ENCODE data around the gene UBXN11. TPM values are rescaled to one million over a fixed set of nuclear protein-coding genes. Genes with fewer than 3 reads are reported as not detected.
A peak's percentile ranks its signal among the peaks of the same experiment; 100 is the strongest.
"Not testable (repeated sequence)": the region's sequence is repeated elsewhere in the genome, so short reads cannot be mapped to it uniquely, and the experiment has no call there.

Gene UBXN11
- total and polyA plus RNA-seq, 5 donors from 2014 or later, result 8.1 to 30.8 (median 11.5) TPM

GRCh38 chr1:26333312-26333711 lies 26.9 kb upstream of the UBXN11 start:
- not testable (repeated sequence) for DNase-seq; ATAC-seq (ENCODE audit: low read depth in 2 of 2); H3K9me3 Mint-ChIP-seq; H3K27me3 ChIP-seq (ENCODE audit: control insufficient read depth, insufficient read depth, low read length); H3K4me3 Mint-ChIP-seq; H3K27ac Mint-ChIP-seq; H3K36me3 ChIP-seq (ENCODE audit: control insufficient read depth, insufficient read depth, low read length); H3K36me3 Mint-ChIP-seq; H3K27ac ChIP-seq (ENCODE audit: insufficient read depth, low read length, poor library complexity, severe bottlenecking); H3K27me3 Mint-ChIP-seq; H3K4me3 ChIP-seq (ENCODE audit: low read depth, low read length); H3K9me3 ChIP-seq (ENCODE audit: control insufficient read depth in 2 of 2, low read length in 2 of 2)
- peaks cover 15% of the 10 kb centered on the region for H3K4me1 ChIP-seq (ENCODE audit: control insufficient read depth, insufficient read depth, low read length, poor library complexity, severe bottlenecking)
- peaks cover 0 to 16% (median 8%) of the 10 kb centered on the region in 4 donors for H3K4me1 Mint-ChIP-seq

- H3K4me1 ChIP-seq (ENCODE audit: control insufficient read depth, insufficient read depth, low read length, poor library complexity, severe bottlenecking), result peaks cover 1% of the 10 kb centered on the region
- no peak overlapping the region for H3K4me3 ChIP-seq (ENCODE audit: low read depth, low read length)
- H3K4me1 Mint-ChIP-seq, result peaks cover 0 to 5% (median 0%) of the 10 kb centered on the region in 4 donors
- no peak overlapping the region for H3K27ac Mint-ChIP-seq
- H3K9me3 Mint-ChIP-seq, result no peaks in the 10 kb centered on the region
- no peak overlapping the region for H3K27ac ChIP-seq (ENCODE audit: insufficient read depth, low read length, poor library complexity, severe bottlenecking)
- H3K4me3 Mint-ChIP-seq, result no peak overlapping the region
- ATAC-seq (ENCODE audit: low read depth in 2 of 2), result no peak
- DNase-seq, result no peak
- no peaks in the 10 kb centered on the region for H3K9me3 ChIP-seq (ENCODE audit: control insufficient read depth in 2 of 2, low read length in 2 of 2)
- H3K27me3 Mint-ChIP-seq, result no peaks in the 10 kb centered on the region
- peaks cover 4% of the 10 kb centered on the region for H3K36me3 Mint-ChIP-seq
- no peaks in the 10 kb centered on the region for H3K27me3 ChIP-seq (ENCODE audit: control insufficient read depth, insufficient read depth, low read length)
- peaks cover 4% of the 10 kb centered on the region for H3K36me3 ChIP-seq (ENCODE audit: control insufficient read depth, insufficient read depth, low read length)
These were observed 23.8 kb upstream of the UBXN11 start for GRCh38 chr1:26330276-26330675.

- not testable (repeated sequence) for H3K27ac ChIP-seq (ENCODE audit: insufficient read depth, low read length, poor library complexity, severe bottlenecking); H3K27me3 ChIP-seq (ENCODE audit: control insufficient read depth, insufficient read depth, low read length); H3K4me3 Mint-ChIP-seq; H3K4me1 Mint-ChIP-seq; DNase-seq; H3K9me3 ChIP-seq (ENCODE audit: control insufficient read depth in 2 of 2, low read length in 2 of 2); ATAC-seq (ENCODE audit: low read depth in 2 of 2); H3K9me3 Mint-ChIP-seq; H3K27me3 Mint-ChIP-seq; H3K4me1 ChIP-seq (ENCODE audit: control insufficient read depth, insufficient read depth, low read length, poor library complexity, severe bottlenecking); H3K4me3 ChIP-seq (ENCODE audit: low read depth, low read length); H3K36me3 Mint-ChIP-seq; H3K27ac Mint-ChIP-seq
- H3K36me3 ChIP-seq (ENCODE audit: control insufficient read depth, insufficient read depth, low read length), result peaks cover 10% of the 10 kb centered on the region
These were observed 22.9 kb upstream of the UBXN11 start for GRCh38 chr1:26329380-26329779.

GRCh38 chr1:26328597-26328996 lies 22.2 kb upstream of the UBXN11 start:
- DNase-seq (no peak), ATAC-seq (ENCODE audit: low read depth in 2 of 2) (no peak)
- peaks cover 0 to 4% (median 2%) of the 10 kb centered on the region in 4 donors for H3K4me1 Mint-ChIP-seq
- peaks cover 17% of the 10 kb centered on the region for H3K36me3 ChIP-seq (ENCODE audit: control insufficient read depth, insufficient read depth, low read length)
- H3K4me1 ChIP-seq (ENCODE audit: control insufficient read depth, insufficient read depth, low read length, poor library complexity, severe bottlenecking), result no peaks in the 10 kb centered on the region
- H3K4me3 ChIP-seq (ENCODE audit: low read depth, low read length), result no peak overlapping the region
- no peak overlapping the region for H3K4me3 Mint-ChIP-seq
- no peaks in the 10 kb centered on the region for H3K27me3 Mint-ChIP-seq
- no peaks in the 10 kb centered on the region for H3K9me3 ChIP-seq (ENCODE audit: control insufficient read depth in 2 of 2, low read length in 2 of 2)
- H3K27ac ChIP-seq (ENCODE audit: insufficient read depth, low read length, poor library complexity, severe bottlenecking), result no peak overlapping the region
- no peaks in the 10 kb centered on the region for H3K9me3 Mint-ChIP-seq
- H3K27me3 ChIP-seq (ENCODE audit: control insufficient read depth, insufficient read depth, low read length), result no peaks in the 10 kb centered on the region
- no peak overlapping the region for H3K27ac Mint-ChIP-seq
- peaks cover 7% of the 10 kb centered on the region for H3K36me3 Mint-ChIP-seq

- no peak for ATAC-seq (ENCODE audit: low read depth in 2 of 2)
- no peak overlapping the region for H3K27ac Mint-ChIP-seq
These were observed 21.5 kb upstream of the UBXN11 start for GRCh38 chr1:26327956-26328362.

GRCh38 chr1:26324550-26324949 lies 18.1 kb upstream of the UBXN11 start:
- Mint-ChIP-seq H3K36me3 (peaks cover 27% of the 10 kb centered on the region), H3K4me1 (peaks cover 6 to 39% (median 26%) of the 10 kb centered on the region in 4 donors), H3K27ac (peak overlapping the region in 2 of 3 donors; percentile 26 to 64), H3K9me3 (peaks cover 0 to 2% (median 0%) of the 10 kb centered on the region in 7 donors), H3K27me3 (no peaks in the 10 kb centered on the region), H3K4me3 (peak overlapping the region in 1 of 4 donors; percentile 49)
- H3K4me1 ChIP-seq (ENCODE audit: control insufficient read depth, insufficient read depth, low read length, poor library complexity, severe bottlenecking), result peaks cover 39% of the 10 kb centered on the region
- DNase-seq, result no peak
- no peaks in the 10 kb centered on the region for H3K9me3 ChIP-seq (ENCODE audit: control insufficient read depth in 2 of 2, low read length in 2 of 2)
- H3K27me3 ChIP-seq (ENCODE audit: control insufficient read depth, insufficient read depth, low read length), result no peaks in the 10 kb centered on the region
- H3K4me3 ChIP-seq (ENCODE audit: low read depth, low read length), result no peak overlapping the region
- ATAC-seq (ENCODE audit: low read depth in 2 of 2), result no peak
- H3K36me3 ChIP-seq (ENCODE audit: control insufficient read depth, insufficient read depth, low read length), result peaks cover 50% of the 10 kb centered on the region
- no peak overlapping the region for H3K27ac ChIP-seq (ENCODE audit: insufficient read depth, low read length, poor library complexity, severe bottlenecking)

More at GRCh38 chr1:26327956-26328362, 21.5 kb upstream of the UBXN11 start:
- Mint-ChIP-seq H3K36me3 (peaks cover 10% of the 10 kb centered on the region), H3K9me3 (no peaks in the 10 kb centered on the region), H3K4me1 (peaks cover 0 to 10% (median 7%) of the 10 kb centered on the region in 4 donors), H3K27me3 (no peaks in the 10 kb centered on the region), H3K4me3 (no peak overlapping the region)
- no peak for DNase-seq
- Histone ChIP-seq H3K36me3 (ENCODE audit: control insufficient read depth, insufficient read depth, low read length) (peaks cover 23% of the 10 kb centered on the region), H3K27me3 (ENCODE audit: control insufficient read depth, insufficient read depth, low read length) (no peaks in the 10 kb centered on the region), H3K4me1 (ENCODE audit: control insufficient read depth, insufficient read depth, low read length, poor library complexity, severe bottlenecking) (peaks cover 5% of the 10 kb centered on the region), H3K27ac (ENCODE audit: insufficient read depth, low read length, poor library complexity, severe bottlenecking) (no peak overlapping the region), H3K9me3 (ENCODE audit: control insufficient read depth in 2 of 2, low read length in 2 of 2) (no peaks in the 10 kb centered on the region), H3K4me3 (ENCODE audit: low read depth, low read length) (no peak overlapping the region)

- ATAC-seq (ENCODE audit: low read depth in 2 of 2) (no peak), DNase-seq (no peak)
- peaks cover 42% of the 10 kb centered on the region for H3K4me1 ChIP-seq (ENCODE audit: control insufficient read depth, insufficient read depth, low read length, poor library complexity, severe bottlenecking)
- H3K27ac Mint-ChIP-seq, result peak overlapping the region in 2 of 3 donors; percentile 52 to 57
- no peaks in the 10 kb centered on the region for H3K9me3 ChIP-seq (ENCODE audit: control insufficient read depth in 2 of 2, low read length in 2 of 2)
- H3K9me3 Mint-ChIP-seq, result peaks cover 0 to 2% (median 0%) of the 10 kb centered on the region in 7 donors
- H3K4me3 Mint-ChIP-seq, result peak overlapping the region in 3 of 4 donors; percentile 3 to 78 (median 35)
- H3K4me3 ChIP-seq (ENCODE audit: low read depth, low read length), result no peak overlapping the region
- H3K27me3 ChIP-seq (ENCODE audit: control insufficient read depth, insufficient read depth, low read length), result no peaks in the 10 kb centered on the region
- no peaks in the 10 kb centered on the region for H3K27me3 Mint-ChIP-seq
- peaks cover 6 to 43% (median 26%) of the 10 kb centered on the region in 4 donors for H3K4me1 Mint-ChIP-seq
- peaks cover 36% of the 10 kb centered on the region for H3K36me3 Mint-ChIP-seq
- H3K27ac ChIP-seq (ENCODE audit: insufficient read depth, low read length, poor library complexity, severe bottlenecking), result no peak overlapping the region
- H3K36me3 ChIP-seq (ENCODE audit: control insufficient read depth, insufficient read depth, low read length), result peaks cover 50% of the 10 kb centered on the region
These were observed 16.9 kb upstream of the UBXN11 start for GRCh38 chr1:26323382-26323781.

GRCh38 chr1:26322042-26322331 lies 15.6 kb upstream of the UBXN11 start:
- Histone ChIP-seq H3K4me1 (ENCODE audit: control insufficient read depth, insufficient read depth, low read length, poor library complexity, severe bottlenecking) (peaks cover 50% of the 10 kb centered on the region), H3K27me3 (ENCODE audit: control insufficient read depth, insufficient read depth, low read length) (no peaks in the 10 kb centered on the region), H3K9me3 (ENCODE audit: control insufficient read depth in 2 of 2, low read length in 2 of 2) (no peaks in the 10 kb centered on the region), H3K27ac (ENCODE audit: insufficient read depth, low read length, poor library complexity, severe bottlenecking) (peak overlapping the region; percentile 70), H3K4me3 (ENCODE audit: low read depth, low read length) (peak overlapping the region; percentile 100), H3K36me3 (ENCODE audit: control insufficient read depth, insufficient read depth, low read length) (peaks cover 50% of the 10 kb centered on the region)
- peaks cover 5% of the 10 kb centered on the region for H3K27me3 Mint-ChIP-seq
- H3K9me3 Mint-ChIP-seq, result peaks cover 0 to 2% (median 0%) of the 10 kb centered on the region in 7 donors
- peaks cover 44% of the 10 kb centered on the region for H3K36me3 Mint-ChIP-seq
- no peak for DNase-seq
- peak overlapping the region in 2 of 3 donors; percentile 77 to 97 for H3K27ac Mint-ChIP-seq
- ATAC-seq (ENCODE audit: low read depth in 2 of 2), result no peak
- H3K4me1 Mint-ChIP-seq, result peaks cover 6 to 52% (median 35%) of the 10 kb centered on the region in 4 donors
- peak overlapping the region in 3 of 4 donors; percentile 44 to 95 (median 78) for H3K4me3 Mint-ChIP-seq
